HG03066 (cell line): Measurements from ENCODE around the gene PHLDB3.

ENCODE experiments used
- ATAC-seq: cut with Tn5 transposase; IDR thresholded peaks from one replicate; pipeline ENCODE4 v1.9.1; 2021; ENCODE audit warnings: low read depth; ENCODE audit not compliant: unreplicated experiment

PHLDB3 gene

DNA sequence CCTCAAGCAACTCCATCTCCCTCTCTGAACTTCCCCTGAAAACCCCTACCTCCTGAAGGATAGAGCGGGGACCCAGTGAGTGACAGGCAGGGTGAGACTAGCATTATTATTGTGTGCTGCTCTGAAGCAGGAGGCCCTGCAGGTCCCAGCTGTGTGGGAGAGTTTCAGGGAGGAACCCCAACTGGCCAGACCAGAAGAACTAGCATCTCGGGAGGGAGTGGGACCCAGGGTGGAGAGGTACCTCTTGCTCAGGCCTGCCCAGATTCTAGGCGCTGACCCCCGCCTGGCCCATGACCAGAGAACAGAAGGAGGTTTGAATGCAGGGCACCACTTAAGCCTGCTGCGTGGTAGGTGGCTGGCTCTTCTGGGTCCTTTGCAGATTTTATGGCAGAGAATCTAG is 33.5 kb downstream of the PHLDB3 start:
- ATAC-seq, result no peak

DNA sequence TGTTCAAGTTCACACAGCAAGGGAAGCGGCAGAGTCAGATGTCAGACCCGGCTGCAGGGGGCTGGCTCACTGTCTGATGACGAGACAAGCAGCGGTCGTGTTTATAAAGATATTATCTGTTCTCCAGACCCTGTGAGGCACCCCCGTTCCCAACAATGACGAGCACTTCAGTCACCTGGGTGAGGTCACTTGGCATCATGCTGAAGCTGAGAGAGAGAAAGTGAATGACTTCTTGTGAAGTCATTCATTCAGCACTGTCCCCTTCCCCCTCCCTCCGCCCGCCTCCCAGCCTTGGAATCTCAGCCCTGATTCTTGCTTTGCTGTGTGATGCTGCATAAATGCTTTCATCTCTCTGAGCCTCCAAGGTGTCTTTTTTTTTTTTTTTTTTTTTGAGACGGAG is 34.3 kb downstream of the PHLDB3 start:
- no peak for ATAC-seq

DNA sequence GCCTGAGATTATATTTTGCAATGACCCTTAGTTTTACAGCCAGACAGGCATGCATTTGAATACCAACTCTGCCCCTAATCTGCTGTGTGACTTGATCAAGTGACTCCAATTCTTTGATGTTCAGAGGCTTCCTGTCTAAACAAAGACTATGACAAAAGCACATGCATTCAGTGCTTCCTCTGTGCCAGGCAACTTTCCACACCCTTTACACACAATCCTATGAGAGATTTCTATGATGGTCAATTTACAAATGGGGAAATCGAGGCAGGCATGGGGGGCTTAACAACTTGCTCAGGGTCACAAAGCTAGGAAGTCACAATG is 35.4 kb downstream of the PHLDB3 start:
- ATAC-seq, result no peak

DNA sequence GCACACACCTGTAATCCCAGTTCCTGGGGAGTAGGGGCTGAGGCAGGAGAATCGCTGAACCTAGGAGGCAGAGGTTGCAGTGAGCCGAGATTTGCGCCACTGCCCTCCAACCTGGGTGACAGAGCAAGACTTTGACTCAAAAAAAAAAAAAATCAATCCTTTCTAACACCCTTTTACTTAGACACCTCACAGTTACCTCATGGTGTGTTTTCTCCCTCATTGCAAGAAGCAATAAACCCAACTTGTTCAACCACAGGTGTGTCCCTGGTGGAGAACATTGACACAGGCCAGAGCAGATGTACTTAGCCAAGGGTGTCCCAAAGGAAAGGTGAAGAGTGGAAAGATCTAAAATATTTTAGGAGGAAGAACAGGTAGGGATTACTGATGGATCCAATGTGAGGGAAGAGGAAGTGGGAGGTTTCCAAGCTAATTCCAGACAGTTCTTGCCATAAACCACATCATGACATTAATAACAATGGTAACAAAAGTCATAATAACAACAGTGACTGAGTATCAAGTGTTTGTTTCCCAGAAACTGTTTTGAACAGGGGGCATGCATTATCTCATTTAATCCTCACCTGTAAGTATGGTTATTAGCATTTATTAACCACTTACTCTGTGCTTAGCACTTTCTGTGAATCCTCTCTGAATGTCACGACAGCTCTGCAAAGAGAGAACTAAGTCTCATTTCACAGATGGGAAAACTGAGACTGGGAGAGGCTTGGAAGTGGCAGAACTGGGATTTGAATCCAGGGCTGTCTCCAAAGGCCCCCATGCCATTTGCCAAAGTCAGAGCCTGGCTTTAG is 36.0 kb downstream of the PHLDB3 start:
- no peak for ATAC-seq

DNA sequence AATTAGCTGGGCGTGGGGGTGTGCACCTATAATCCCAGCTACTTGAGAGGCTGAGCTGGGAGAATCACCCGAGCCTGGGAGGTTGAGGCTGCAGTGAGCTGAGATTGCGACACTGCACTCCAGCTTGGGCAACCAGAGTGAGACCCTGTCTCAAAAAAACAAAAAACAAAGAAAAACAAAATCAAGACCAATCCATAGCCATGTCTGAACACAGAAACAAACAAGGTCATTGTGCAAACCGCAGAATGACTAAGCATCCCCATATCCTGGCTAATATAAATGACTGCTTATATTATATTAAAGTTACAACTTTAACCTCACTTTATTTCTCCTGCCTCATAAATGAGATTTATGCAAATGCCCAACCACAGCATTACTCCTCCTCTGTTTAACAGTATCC is 36.8 kb downstream of the PHLDB3 start:
- ATAC-seq, result no peak

DNA sequence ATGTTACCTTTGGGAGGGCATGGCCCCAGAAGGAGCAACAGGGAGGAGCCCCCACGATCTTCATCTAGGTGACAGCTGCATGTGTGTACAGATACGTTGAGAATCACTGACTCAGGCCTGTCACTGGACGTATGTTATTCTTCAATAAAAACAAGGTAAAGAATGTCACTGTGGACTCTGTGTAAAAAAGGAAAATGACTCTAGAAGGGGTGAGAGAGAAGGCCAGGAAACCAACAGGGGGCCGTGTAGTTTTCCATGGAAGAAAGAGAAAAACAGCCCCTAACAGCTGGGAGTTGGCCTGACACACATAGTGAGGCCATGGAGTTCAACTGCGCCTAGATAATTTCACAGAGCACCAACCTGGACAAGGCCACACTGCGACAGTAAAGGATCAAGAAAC is 37.3 kb downstream of the PHLDB3 start:
- no peak for ATAC-seq

DNA sequence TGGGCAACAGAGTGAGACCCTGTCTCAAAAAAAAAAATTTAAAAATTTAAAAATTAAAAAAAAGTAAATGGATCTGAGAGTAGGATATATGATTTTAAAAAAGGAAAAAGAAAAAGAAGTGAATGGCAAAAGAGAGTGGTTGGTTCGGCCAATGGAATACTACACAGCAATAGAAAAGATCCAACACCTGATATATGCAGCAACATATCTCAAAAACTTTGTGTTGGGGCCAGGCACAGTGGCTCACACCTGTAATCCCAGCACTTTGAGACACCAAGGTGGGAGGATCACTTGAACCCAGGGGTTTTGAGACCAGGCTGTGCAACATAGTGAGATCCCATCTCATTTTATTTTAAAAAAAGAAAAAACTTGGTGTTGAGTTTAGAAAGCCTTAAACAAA is 37.8 kb downstream of the PHLDB3 start:
- ATAC-seq, result no peak

DNA sequence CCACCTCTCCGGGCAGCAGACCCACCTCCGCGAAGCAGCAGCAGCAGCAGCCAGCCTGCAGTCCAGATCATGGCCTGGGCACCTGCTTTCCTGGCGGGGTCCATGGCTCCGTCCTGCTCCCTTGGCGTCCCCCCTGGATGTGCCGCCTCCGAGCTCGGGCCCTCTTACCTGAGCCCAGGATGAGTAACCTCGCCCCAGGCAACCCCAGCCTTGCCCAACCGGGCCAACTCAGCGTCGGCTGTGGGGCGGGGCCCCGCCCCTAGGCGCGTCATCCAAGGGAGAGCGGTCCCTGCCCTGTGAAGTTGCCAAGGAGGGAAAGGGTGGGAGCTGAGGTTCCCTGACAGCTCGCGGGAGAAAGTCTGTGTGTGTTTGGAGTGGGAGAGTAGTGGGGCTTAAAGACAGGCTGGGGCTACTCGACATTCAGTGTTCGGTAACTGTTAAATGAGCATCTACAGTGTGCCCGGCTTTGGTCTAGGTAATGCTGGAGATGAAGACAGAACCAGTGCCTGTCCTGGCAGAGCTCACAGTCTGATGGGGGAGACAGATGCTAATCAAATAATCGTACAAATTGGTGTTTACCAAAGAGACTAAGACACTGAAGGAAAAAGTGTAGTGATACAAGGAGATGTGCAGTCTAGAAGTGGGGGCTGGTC is 39.0 kb downstream of the PHLDB3 start, which contains the start of gene LYPD3:
Gene LYPD3, minus strand, starts transcription at position 141 of the 653 bp plus-strand sequence. Its CDS starts 37 bp downstream, at position 104.
- ATAC-seq, result no peak

DNA sequence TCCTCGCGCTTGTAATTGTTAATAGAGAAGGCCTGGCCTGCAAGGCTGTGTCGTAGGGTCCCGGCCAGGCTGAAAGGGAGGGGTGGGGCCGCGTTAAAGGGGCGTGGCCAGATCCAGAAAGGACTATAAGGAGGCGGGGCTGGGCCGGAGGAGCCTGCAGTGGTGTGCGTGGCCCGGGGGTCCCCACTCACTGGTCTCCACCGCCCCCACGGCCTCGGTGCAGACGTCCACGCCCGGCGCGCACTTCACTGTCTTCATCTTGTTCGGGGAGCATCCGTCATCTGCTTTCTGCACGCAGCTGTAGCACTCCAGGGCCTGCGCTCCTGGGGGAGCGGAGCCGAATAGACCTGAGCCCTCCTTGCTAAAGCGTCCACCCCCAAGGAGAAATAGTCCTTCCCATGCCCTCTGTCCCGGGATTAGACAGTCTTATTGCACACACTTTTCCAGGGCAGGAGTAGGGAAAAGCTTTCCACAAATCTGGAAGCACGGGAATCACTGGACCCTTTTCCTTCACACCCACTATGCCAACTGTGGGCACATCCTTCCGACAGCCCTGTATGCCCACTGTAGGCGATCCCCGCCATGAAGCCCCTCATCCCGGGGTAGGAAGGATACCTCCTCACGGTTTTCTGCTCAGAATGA is 40.3 kb downstream of the PHLDB3 start:
- peak; percentile 32 for ATAC-seq

DNA sequence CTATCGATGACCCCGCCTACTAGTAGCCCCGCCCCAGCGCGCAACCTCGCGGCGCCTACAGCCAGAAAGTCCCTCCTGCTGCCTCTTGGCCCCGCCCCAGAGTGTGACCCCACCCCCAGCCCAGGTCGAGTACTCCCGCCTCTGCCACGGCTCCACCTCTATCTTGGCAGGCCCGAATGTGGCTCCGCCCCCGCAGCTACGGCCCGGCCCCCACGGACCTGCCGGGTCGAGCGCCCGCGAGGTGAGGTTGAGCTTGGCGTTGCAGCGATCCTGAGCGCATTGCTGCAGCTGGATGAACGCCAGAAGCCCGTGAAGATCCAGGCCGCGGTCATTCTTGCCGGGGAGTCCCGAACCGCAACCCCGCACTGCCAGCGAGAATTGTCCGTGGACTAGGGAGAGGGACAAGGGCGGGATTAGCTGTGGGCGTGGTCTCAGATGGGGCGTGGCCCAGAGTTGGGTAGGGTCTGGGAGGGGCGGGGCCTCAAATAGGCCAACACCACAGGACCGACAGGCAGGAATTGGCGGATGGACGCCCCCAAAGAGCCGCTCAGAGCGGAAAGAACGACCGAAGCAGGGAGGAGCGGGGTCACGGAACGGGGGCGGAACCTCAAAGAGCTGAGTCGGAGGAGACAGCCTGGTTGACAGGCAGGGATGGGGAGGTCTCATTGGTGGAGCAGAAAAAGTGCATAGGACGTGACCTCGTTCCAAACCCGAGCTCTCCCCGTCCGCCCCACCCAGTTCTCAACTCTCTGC is 41.0 kb downstream of the PHLDB3 start:
- peak; percentile 86 for ATAC-seq

DNA sequence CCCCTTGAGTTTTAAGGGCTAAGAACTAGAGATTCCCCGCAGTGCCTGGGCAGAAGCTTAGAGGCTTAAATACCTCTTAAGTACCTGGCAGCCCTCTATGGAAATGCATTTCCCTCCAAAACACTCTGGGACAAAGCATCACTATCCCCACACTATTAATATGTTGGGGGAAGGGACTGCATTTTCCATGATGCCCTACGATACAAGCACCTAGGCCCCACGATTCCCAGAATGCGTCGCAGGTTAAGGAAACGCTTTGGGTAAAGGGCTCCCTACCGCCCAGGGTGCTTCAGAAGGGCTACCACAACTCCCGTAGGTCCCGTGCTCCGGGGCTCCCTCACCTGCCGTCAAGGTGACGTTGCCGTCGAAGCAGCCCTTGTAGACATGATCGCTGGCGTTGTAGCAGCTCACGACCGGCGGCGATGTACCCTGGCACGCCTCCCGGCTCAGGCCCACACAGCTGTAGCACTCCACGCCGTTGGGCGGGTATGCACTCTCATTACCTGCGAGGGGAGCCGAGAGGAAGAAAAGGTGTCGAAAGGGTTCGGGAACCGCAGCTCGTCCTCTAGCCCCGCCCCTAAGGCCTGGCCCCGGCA is 41.7 kb downstream of the PHLDB3 start:
- ATAC-seq, result no peak

DNA sequence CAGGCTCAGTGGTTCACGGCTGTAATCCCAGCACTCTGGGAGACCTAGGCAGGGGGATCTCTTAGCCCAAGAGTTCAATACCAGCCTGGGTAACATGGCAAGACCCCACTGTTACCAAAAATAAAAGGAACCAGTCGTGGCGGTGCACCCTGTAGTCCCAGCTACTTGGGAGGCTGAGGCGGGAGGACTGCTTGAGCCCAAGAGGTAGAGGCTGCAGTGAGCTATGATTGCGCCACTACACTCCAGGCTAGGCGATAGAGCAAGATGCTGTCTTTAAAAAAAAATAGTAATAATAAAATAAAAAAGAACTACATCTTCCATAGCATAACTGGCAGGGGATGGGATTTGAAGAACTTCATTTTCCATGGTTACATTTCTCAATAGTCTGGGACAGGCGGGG is 42.2 kb downstream of the PHLDB3 start:
- no peak for ATAC-seq

DNA sequence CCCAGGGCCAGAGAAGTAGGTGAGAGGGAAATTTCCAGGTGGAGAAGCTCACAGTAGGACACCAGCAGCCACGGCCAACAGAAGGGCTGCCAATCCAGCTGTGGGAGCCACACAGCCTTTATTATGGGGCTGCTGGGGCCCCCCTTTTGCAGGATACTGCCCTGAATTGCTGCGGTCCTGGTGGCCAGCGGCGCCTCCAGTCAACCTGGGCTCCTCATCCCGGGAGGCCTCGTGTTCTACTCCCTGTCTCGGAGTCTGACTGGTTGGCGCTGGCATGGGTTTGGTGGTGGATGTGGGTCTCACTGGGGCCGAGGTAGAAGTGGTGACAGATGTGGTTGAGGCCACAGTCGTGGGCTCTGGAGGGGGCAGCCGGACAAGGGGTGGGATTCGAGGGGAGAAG is 43.2 kb downstream of the PHLDB3 start:
- ATAC-seq, result no peak

DNA sequence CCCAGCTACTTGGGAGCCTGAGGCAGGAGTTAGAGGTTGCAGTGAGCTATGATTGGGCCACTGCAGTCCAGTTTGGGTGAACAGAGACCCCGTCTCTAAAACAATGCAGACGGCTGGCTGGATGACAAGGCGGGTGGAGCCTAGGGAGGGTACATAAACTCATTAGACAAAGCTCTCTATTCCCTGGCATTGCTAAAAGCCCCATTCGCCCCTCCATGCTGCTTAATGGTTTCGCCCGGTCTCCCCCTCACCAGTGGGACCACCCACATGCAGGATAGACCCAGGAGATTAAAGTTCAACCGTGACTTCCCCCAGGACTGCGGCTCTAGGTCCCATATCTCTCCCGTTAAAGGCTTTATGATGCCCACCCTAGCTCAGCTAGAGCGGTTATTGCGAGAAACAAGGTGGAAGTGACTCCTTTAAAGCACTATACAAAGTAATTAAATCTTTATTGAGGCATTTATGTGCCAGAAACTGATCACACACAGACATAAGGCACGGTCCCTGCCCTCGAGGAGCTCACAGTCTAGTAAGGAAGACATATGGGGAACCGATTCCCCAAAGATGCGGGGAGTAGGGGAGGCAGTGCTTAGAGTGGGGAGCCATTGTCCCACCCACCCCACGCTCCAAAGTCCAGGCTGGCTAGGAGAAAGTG is 44.1 kb downstream of the PHLDB3 start:
- no peak for ATAC-seq

DNA sequence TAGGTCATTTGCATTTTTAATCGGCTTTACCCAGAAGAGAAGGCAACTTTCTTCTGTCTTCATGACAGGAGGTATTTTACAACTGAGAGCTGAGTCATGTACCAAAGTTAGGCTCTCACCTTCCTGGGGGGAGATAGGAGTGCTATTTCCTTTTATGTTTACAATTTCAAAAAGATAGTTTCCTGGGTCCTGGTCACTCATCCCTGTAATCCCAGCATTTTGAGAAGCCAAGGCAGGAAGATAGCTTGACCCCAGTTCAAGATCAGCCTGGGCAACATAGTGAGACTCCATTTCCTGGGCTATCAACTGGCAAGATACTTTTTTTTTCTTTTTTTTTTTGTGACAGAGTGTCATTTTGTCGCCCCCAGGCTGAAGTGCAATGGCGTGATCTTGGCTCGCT is 46.7 kb downstream of the PHLDB3 start:
- no peak for ATAC-seq

DNA sequence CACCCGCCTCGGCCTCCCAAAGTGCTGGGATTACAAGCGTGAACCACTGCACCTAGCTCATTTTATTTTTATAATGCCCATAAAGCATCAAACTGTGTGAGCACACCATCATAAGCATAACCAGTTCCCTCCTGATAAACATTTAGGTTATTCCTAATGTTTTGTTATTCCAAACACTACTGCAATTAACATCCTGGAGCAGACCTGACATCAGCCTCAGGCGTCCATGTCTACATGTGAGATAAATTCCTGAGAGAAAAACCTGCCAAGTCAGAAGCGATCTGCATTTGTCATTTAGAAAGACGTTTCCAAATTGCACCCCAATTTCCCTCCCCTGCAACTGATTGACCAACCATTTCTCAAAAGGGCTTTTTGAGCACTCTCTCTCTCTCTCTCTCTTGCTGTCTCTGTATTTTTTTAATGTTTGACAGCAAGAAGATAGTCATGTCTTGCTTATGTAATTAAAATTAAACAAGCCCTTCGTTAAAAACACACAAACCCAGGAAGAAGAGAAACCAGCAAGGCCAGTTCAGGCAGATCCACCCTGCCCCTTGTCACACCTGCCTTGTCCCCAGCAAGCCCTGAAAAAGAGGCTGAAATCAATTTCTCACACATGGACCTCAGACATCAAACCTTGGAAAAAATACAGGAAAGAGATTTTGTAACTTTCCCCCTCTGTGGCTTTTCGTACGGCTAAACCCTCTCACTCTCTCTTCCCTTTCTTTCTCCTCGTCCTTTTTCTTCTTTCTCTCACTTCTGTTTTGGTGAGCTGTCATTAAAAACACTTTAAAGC is 49.0 kb downstream of the PHLDB3 start:
- ATAC-seq, result no peak

DNA sequence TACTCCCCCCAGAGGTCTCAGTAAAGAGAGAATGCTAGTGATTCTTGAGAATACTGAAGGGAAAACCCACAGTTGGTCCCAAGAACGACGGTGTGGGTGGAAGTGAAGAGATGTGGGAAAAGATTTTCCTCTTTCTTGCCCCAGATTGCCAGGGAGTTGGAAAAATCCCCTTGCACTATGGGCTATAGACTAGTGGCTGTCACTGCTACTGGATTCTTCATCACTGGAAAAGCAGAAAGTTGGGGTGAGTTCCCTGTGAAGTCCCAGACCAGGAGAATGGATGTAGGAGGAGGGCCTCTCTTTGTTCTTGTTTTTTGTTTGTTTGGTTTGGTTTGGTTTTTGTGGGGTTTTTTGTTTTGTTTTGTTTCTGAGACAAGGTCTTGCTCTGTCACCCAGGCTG is 50.5 kb downstream of the PHLDB3 start:
- ATAC-seq, result no peak

DNA sequence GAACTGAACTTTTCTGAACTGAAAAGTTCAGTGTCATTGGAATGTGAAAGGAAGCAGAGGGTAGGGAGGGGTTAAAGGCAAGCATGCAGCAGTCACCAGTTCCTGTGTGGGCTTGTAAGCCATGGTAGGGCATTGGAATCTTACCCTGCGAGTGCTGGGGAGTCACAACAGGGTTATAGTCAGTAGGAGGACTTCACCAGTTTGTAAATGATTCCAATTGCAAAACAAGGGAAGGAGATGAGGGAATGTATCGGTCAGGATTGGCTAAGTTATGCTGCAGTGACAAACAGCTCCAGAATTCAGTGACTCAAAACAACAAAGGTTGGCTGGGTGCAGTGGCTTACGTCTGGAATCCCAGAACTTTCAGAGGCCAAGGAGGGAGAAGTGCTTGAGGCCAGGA is 52.0 kb downstream of the PHLDB3 start:
- ATAC-seq, result no peak

DNA sequence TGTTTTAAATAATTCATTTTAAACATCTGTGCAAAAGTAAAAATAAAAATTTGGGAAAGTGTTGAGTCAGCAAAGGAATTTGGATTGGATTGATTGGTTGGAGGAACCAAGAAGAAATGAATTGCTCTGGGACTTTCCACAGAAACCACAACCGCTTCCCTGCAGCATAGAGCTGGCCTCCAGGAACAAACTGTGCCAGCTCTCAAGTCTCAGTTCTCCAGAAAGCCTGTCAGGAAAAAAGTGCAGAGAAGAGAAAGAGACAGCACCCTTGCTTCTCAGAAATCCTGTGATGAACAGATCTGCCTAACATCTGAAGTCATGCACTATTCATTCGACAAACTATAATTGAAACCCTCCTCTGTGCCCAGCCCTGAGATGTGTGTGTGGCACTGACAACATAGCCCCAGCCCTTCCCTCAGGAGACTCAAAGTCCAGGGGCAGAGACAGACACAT is 54.0 kb downstream of the PHLDB3 start:
- no peak for ATAC-seq
